GM12864 (cell line): ENCODE measurements around the gene SEC22C.

Experiments
- DNase-seq: peaks from one replicate; pipeline ENCODE4 v3.0.0-alpha.2; 2011; ENCODE audit warnings: low read depth
- H3K4me3 ChIP-seq: 2 replicates; pipeline ENCODE4 v1.5.1; 2011; ENCODE audit warnings: mild to moderate bottlenecking, low read depth, low read length, control low read depth
- CTCF ChIP-seq: IDR thresholded peaks from 2 replicates; pipeline ENCODE4 v1.5.1; 2011; ENCODE audit warnings: low read depth, mild to moderate bottlenecking, moderate library complexity, low read length, control low read depth, inconsistent platforms; ENCODE audit errors: missing control alignments

SEC22C gene

GRCh38 chr3:42508562-42508961 is 73.2 kb downstream of the SEC22C start:
- TF ChIP-seq CTCF: no peak
- H3K4me3 ChIP-seq: no peak overlapping the region
- no peak for DNase-seq

- DNase-seq: no peak
- H3K4me3 ChIP-seq: no peak overlapping the region
- no peak for TF ChIP-seq CTCF
Measured at GRCh38 chr3:42507761-42508335, 73.9 kb downstream of the SEC22C start.

- no peak for TF ChIP-seq CTCF
- DNase-seq: no peak
- H3K4me3 ChIP-seq: no peak overlapping the region
Measured at GRCh38 chr3:42507252-42507651, 74.5 kb downstream of the SEC22C start.

- TF ChIP-seq CTCF: no peak
- DNase-seq: no peak
- H3K4me3 ChIP-seq: no peak overlapping the region
Measured at GRCh38 chr3:42505849-42506410, 75.8 kb downstream of the SEC22C start.

GRCh38 chr3:42505128-42505848 is 76.5 kb downstream of the SEC22C start:
- DNase-seq: no peak
- TF ChIP-seq CTCF: no peak

GRCh38 chr3:42504334-42505127 is 77.2 kb downstream of the SEC22C start:
- no peak overlapping the region for H3K4me3 ChIP-seq
- no peak for DNase-seq
- TF ChIP-seq CTCF: no peak

More at GRCh38 chr3:42505128-42505848, 76.5 kb downstream of the SEC22C start:
- H3K4me3 ChIP-seq: no peak overlapping the region
